DOHH2 (cell line): ENCODE data around the gene EHMT1.

Experiments
- H3F3A ChIP-seq: fragments of 200-600 bp; sonication (generic), shearing (Covaris generic); 2 replicates; pipeline ENCODE4 v1.6.0; 2016; ENCODE audit warnings: antibody characterized with exemption, mild to moderate bottlenecking; ENCODE audit not compliant: control insufficient read depth, insufficient read depth
- H3K27ac ChIP-seq: fragments of 200-600 bp; sonication (generic); 2 replicates; pipeline ENCODE4 v1.5.1; 2014; ENCODE audit warnings: low read depth, mild to moderate bottlenecking, low read length, moderate library complexity
- H3K27me3 ChIP-seq: fragments of 200-600 bp; sonication (generic); 2 replicates; pipeline ENCODE4 v1.6.1; 2014; ENCODE audit warnings: mild to moderate bottlenecking, low read length, mixed read lengths; ENCODE audit not compliant: control insufficient read depth
- H3K36me3 ChIP-seq: fragments of 200-600 bp; sonication (generic); 2 replicates; pipeline ENCODE4 v1.6.1; 2014; ENCODE audit warnings: mild to moderate bottlenecking, low read length, moderate library complexity, mixed read lengths; ENCODE audit not compliant: control insufficient read depth
- H3K4me1 ChIP-seq: fragments of 200-600 bp; sonication (generic); 2 replicates; pipeline ENCODE4 v1.6.1; 2014; ENCODE audit warnings: mild to moderate bottlenecking, low read length, mixed read lengths; ENCODE audit not compliant: control insufficient read depth
- H3K4me2 ChIP-seq: fragments of 200-600 bp; sonication (generic); 2 replicates; pipeline ENCODE4 v1.6.0; 2014; ENCODE audit warnings: mild to moderate bottlenecking, low read length, moderate library complexity
- H3K4me3 ChIP-seq: fragments of 200-600 bp; sonication (generic); 2 replicates; pipeline ENCODE4 v1.5.1; 2014; ENCODE audit warnings: mild to moderate bottlenecking, low read length, mixed read lengths
- H3K79me2 ChIP-seq: fragments of 200-600 bp; sonication (generic); 2 replicates; pipeline ENCODE4 v1.6.1; 2014; ENCODE audit warnings: mild to moderate bottlenecking, low read length, mixed read lengths; ENCODE audit not compliant: control insufficient read depth
- H3K9me2 ChIP-seq: fragments of 200-600 bp; sonication (generic); replicated peaks from 2 replicates; pipeline ENCODE4 v1.6.1; 2014; ENCODE audit warnings: mild to moderate bottlenecking, low read length, mixed read lengths; ENCODE audit not compliant: control insufficient read depth
- H3K9me3 ChIP-seq: fragments of 200-600 bp; sonication (generic); 2 replicates; pipeline ENCODE4 v1.6.1; 2014; ENCODE audit warnings: antibody characterized with exemption, low read length, mixed read lengths; ENCODE audit not compliant: control insufficient read depth, insufficient read depth
- H4K20me1 ChIP-seq: fragments of 200-600 bp; sonication (generic); 2 replicates; pipeline ENCODE4 v1.6.0; 2014; ENCODE audit warnings: low read depth, mild to moderate bottlenecking, antibody characterized with exemption, low read length, moderate library complexity; ENCODE audit not compliant: control insufficient read depth, insufficient read depth
- CTCF ChIP-seq: fragments of 200-600 bp; sonication (generic); IDR thresholded peaks from one replicate; pipeline ENCODE4 v1.5.1; 2014; ENCODE audit warnings: antibody characterized with exemption, mild to moderate bottlenecking, low read depth, low read length; ENCODE audit not compliant: poor library complexity, severe bottlenecking
- EZH2phosphoT487 ChIP-seq: fragments of 200-600 bp; sonication (generic); IDR thresholded peaks from 2 replicates; pipeline ENCODE4 v1.6.1; 2017; ENCODE audit warnings: borderline replicate concordance, mild to moderate bottlenecking, antibody characterized with exemption, low read length, moderate library complexity, mixed read lengths

The EHMT1 gene

GRCh38 chr9:137798901-137799629 is 180.3 kb downstream of the EHMT1 start:
- Histone ChIP-seq H3K79me2 (no peaks in the 10 kb centered on the region), H3K36me3 (peaks cover 90% of the 10 kb centered on the region), H3K4me1 (no peaks in the 10 kb centered on the region), H3K27ac (no peak overlapping the region), H3K9me2 (no peaks in the 10 kb centered on the region), H3K4me2 (no peak overlapping the region), H3F3A (no peaks in the 10 kb centered on the region), H4K20me1 (no peaks in the 10 kb centered on the region), H3K4me3 (no peak overlapping the region), H3K9me3 (no peaks in the 10 kb centered on the region), H3K27me3 (no peaks in the 10 kb centered on the region)
- TF ChIP-seq EZH2phosphoT487 (no peak), CTCF (no peak)

GRCh38 chr9:137799630-137799983 is 180.8 kb downstream of the EHMT1 start:
- no peaks in the 10 kb centered on the region for H3K9me2 ChIP-seq
- no peak overlapping the region for H3K4me2 ChIP-seq
- H3K27me3 ChIP-seq = no peaks in the 10 kb centered on the region
- H3K27ac ChIP-seq = no peak overlapping the region
- H4K20me1 ChIP-seq = no peaks in the 10 kb centered on the region
- H3F3A ChIP-seq = no peaks in the 10 kb centered on the region
- no peaks in the 10 kb centered on the region for H3K9me3 ChIP-seq
- no peaks in the 10 kb centered on the region for H3K79me2 ChIP-seq
- H3K36me3 ChIP-seq = peaks cover 90% of the 10 kb centered on the region
- TF ChIP-seq EZH2phosphoT487 = no peak
- no peak for TF ChIP-seq CTCF
- no peaks in the 10 kb centered on the region for H3K4me1 ChIP-seq
- no peak overlapping the region for H3K4me3 ChIP-seq

GRCh38 chr9:137800196-137801022 is 181.6 kb downstream of the EHMT1 start:
- H3K36me3 ChIP-seq = peaks cover 88% of the 10 kb centered on the region
- no peaks in the 10 kb centered on the region for H3K9me2 ChIP-seq
- no peak overlapping the region for H3K4me2 ChIP-seq
- H3K4me1 ChIP-seq = no peaks in the 10 kb centered on the region
- TF ChIP-seq EZH2phosphoT487 (no peak), CTCF (no peak)
- no peaks in the 10 kb centered on the region for H3K27me3 ChIP-seq
- H3K4me3 ChIP-seq = no peak overlapping the region
- H3K9me3 ChIP-seq = no peaks in the 10 kb centered on the region
- no peaks in the 10 kb centered on the region for H3F3A ChIP-seq
- no peak overlapping the region for H3K27ac ChIP-seq
- no peaks in the 10 kb centered on the region for H4K20me1 ChIP-seq
- no peaks in the 10 kb centered on the region for H3K79me2 ChIP-seq
